ENCODE measurements around the gene NCOA7.

Gene NCOA7

DNA sequence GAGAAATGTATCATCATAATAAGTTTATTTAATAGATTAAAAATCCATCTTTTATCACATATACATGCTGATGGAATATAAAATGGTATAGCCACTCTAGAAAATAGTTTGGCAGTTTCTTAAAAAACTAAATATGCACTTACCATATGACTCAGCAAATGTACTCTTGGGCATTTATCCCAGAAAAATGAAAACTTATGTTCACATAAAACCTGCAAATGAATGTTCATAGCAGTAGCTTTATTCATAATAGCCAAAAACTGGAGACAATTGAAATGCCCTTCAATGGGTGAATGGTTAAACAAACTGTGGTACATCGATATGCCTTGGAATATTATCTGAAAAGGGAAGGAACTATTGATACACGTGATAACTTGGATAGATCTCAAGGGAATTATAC, 6.4 kb upstream of the NCOA7 start:
- no peak overlapping the region for H3K4me3 ChIP-seq (ENCODE audit: low read depth, low read length)
- TF ChIP-seq, protein P1, sequence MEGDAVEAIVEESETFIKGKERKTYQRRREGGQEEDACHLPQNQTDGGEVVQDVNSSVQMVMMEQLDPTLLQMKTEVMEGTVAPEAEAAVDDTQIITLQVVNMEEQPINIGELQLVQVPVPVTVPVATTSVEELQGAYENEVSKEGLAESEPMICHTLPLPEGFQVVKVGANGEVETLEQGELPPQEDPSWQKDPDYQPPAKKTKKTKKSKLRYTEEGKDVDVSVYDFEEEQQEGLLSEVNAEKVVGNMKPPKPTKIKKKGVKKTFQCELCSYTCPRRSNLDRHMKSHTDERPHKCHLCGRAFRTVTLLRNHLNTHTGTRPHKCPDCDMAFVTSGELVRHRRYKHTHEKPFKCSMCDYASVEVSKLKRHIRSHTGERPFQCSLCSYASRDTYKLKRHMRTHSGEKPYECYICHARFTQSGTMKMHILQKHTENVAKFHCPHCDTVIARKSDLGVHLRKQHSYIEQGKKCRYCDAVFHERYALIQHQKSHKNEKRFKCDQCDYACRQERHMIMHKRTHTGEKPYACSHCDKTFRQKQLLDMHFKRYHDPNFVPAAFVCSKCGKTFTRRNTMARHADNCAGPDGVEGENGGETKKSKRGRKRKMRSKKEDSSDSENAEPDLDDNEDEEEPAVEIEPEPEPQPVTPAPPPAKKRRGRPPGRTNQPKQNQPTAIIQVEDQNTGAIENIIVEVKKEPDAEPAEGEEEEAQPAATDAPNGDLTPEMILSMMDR (IDR thresholded peaks at IDR 0.05; ENCODE audit: borderline replicate concordance, insufficient read depth, low read depth, low read length): no peak

GRCh38 chr6:125787791-125788190, 3.0 kb upstream of the NCOA7 start:
- H3K4me3 ChIP-seq (ENCODE audit: low read depth, low read length): no peak overlapping the region
- TF ChIP-seq, protein P1 (IDR thresholded peaks at IDR 0.05; ENCODE audit: borderline replicate concordance, insufficient read depth, low read depth, low read length): no peak

DNA sequence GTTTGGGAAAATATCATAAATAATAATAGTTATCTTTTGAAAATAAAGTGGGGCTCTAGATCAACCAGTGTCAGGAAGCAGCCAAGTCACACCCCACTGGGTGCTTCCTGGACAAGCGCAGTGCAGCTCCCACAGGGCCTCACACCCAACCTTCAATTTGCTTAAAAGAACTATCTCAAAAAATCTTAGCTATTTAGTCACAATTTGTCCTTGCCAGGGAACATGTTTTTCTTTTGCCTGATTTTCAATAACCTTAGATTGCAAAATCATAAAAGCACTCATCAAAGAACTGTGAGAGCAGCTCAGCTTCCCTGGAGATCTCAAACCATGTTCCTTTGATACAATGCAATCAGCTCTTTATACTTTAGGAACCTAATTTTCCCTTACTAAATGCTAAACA, 1.6 kb upstream of the NCOA7 start:
- TF ChIP-seq, protein P1 (IDR thresholded peaks at IDR 0.05; ENCODE audit: borderline replicate concordance, insufficient read depth, low read depth, low read length): no peak
- H3K4me3 ChIP-seq (ENCODE audit: low read depth, low read length): no peak overlapping the region

GRCh38 chr6:125789576-125790357, 993 bp upstream of the NCOA7 start:
- TF ChIP-seq, protein P1 (IDR thresholded peaks at IDR 0.05; ENCODE audit: borderline replicate concordance, insufficient read depth, low read depth, low read length): no peak
- H3K4me3 ChIP-seq (ENCODE audit: low read depth, low read length): peak overlapping the region; percentile 66

DNA sequence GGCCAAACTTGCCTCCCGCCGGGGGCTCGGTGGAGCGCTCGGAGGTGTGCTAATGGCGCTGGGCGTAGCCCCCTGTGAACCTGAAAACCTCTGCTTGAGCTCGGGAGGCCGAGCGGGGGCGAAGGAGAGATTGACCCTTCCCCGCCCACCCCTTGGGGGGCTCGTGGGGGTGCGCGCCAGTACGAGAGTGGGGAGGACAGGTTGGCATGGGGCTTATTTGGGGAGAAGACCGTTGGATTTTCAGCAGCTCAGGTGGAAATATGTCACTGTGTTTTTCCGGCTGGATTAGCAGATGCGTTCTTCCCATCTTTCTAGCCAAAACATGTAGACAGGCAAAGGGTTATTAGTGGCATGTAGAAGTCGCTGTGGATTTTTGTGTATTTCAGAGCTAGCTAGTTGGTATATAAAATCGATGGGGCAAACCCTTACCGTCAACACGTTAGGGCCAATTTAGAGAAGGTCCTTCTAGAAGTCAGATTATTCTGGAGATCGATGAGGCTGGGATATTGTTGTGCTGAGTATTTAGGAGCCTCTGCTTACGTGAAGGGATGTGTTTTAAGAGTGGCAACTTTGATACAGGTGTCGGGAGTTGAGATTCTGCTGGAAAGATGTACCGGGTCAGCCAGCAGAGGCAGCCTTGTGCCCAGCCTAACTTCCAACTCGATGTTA, 525 bp downstream of the NCOA7 start:
- H3K4me3 ChIP-seq (ENCODE audit: low read depth, low read length): peak overlapping the region; percentile 66

GRCh38 chr6:125791820-125792165, 1.0 kb downstream of the NCOA7 start:
- peak overlapping the region; percentile 66 for H3K4me3 ChIP-seq (ENCODE audit: low read depth, low read length)
- TF ChIP-seq, protein P1 (IDR thresholded peaks at IDR 0.05; ENCODE audit: borderline replicate concordance, insufficient read depth, low read depth, low read length): no peak

More for the DNA sequence above, 525 bp downstream of the NCOA7 start:
- TF ChIP-seq, protein P1 (IDR thresholded peaks at IDR 0.05; ENCODE audit: borderline replicate concordance, insufficient read depth, low read depth, low read length): peak; percentile 71; the same call in 1 of the 2 replicates

DNA sequence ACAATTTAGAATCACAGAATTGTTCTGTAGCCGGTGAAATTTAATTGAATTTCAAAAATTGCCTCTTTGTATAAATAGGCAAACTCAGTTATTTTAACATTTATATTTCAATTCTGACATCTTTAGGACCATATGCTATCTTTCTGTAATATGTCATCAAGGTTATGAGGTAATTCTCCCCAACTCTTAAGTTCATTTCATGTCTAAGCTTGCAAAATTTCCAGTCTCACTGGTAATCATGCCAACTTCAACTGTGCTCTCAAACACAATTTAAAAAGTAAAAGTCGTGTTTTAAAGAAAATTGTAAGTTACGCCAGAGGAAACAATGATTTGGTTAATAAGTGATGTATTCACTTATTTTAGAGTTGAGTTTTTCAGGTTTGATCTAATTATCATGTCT, 1.4 kb downstream of the NCOA7 start:
- TF ChIP-seq, protein P1 (IDR thresholded peaks at IDR 0.05; ENCODE audit: borderline replicate concordance, insufficient read depth, low read depth, low read length): no peak
- H3K4me3 ChIP-seq (ENCODE audit: low read depth, low read length): peak overlapping the region; percentile 66
